Measurements from ENCODE around the gene GRB10.
A peak's percentile ranks its signal among the peaks of the same experiment; 100 is the strongest.

GRB10 gene

GRCh38 chr7:50795253-50795652, 12.6 kb upstream of the GRB10 start:
- DNase-seq (ENCODE audit: low spot score in 2 of 2) (no peak), ATAC-seq (replicated peaks; ENCODE audit: extremely low read depth, poor library complexity, severe bottlenecking) (no peak)
- Mint-ChIP-seq H3K4me1 (no peaks in the 10 kb centered on the region), H3K4me3 (no peak overlapping the region), H3K36me3 (ENCODE audit: insufficient read depth) (peaks cover 1% of the 10 kb centered on the region), H3K9me3 (no peaks in the 10 kb centered on the region), H3K27ac (ENCODE audit: low read depth) (no peak overlapping the region), H3K27me3 (peaks cover 76% of the 10 kb centered on the region)

- ATAC-seq (replicated peaks; ENCODE audit: extremely low read depth, poor library complexity, severe bottlenecking) (no peak), DNase-seq (ENCODE audit: low spot score in 2 of 2) (no peak)
- Mint-ChIP-seq H3K36me3 (ENCODE audit: insufficient read depth) (no peaks in the 10 kb centered on the region), H3K4me1 (no peaks in the 10 kb centered on the region), H3K4me3 (peak overlapping the region; percentile 68), H3K27ac (ENCODE audit: low read depth) (no peak overlapping the region), H3K9me3 (no peaks in the 10 kb centered on the region), H3K27me3 (peaks cover 76% of the 10 kb centered on the region)
Measured at GRCh38 chr7:50793947-50794570, 11.4 kb upstream of the GRB10 start.

- DNase-seq (ENCODE audit: low spot score in 2 of 2) (no peak), ATAC-seq (replicated peaks; ENCODE audit: extremely low read depth, poor library complexity, severe bottlenecking) (peak; percentile 28)
- no peaks in the 10 kb centered on the region for H3K9me3 Mint-ChIP-seq
- H3K4me3 Mint-ChIP-seq = peak overlapping the region; percentile 68
- H3K4me1 Mint-ChIP-seq = no peaks in the 10 kb centered on the region
- peaks cover 81% of the 10 kb centered on the region for H3K27me3 Mint-ChIP-seq
- H3K36me3 Mint-ChIP-seq (ENCODE audit: insufficient read depth) = no peaks in the 10 kb centered on the region
- H3K27ac Mint-ChIP-seq (ENCODE audit: low read depth) = no peak overlapping the region
Measured at GRCh38 chr7:50793120-50793946, 10.6 kb upstream of the GRB10 start.

GRCh38 chr7:50792342-50793119, 9.8 kb upstream of the GRB10 start:
- peak overlapping the region; percentile 65 for H3K4me3 Mint-ChIP-seq
- no peak overlapping the region for H3K27ac Mint-ChIP-seq (ENCODE audit: low read depth)
- H3K4me1 Mint-ChIP-seq = no peaks in the 10 kb centered on the region
- ATAC-seq (replicated peaks; ENCODE audit: extremely low read depth, poor library complexity, severe bottlenecking) = peak; percentile 28
- no peaks in the 10 kb centered on the region for H3K9me3 Mint-ChIP-seq
- DNase-seq (ENCODE audit: low spot score in 2 of 2) = no peak
- H3K27me3 Mint-ChIP-seq = peaks cover 81% of the 10 kb centered on the region
- no peaks in the 10 kb centered on the region for H3K36me3 Mint-ChIP-seq (ENCODE audit: insufficient read depth)

GRCh38 chr7:50791938-50792341, 9.2 kb upstream of the GRB10 start:
- Mint-ChIP-seq H3K27me3 (peaks cover 81% of the 10 kb centered on the region), H3K9me3 (no peaks in the 10 kb centered on the region), H3K36me3 (ENCODE audit: insufficient read depth) (no peaks in the 10 kb centered on the region), H3K4me1 (no peaks in the 10 kb centered on the region), H3K4me3 (peak overlapping the region; percentile 65), H3K27ac (ENCODE audit: low read depth) (no peak overlapping the region)
- no peak for ATAC-seq (replicated peaks; ENCODE audit: extremely low read depth, poor library complexity, severe bottlenecking)
- DNase-seq (ENCODE audit: low spot score in 2 of 2) = no peak

- Mint-ChIP-seq H3K9me3 (no peaks in the 10 kb centered on the region), H3K4me1 (no peaks in the 10 kb centered on the region), H3K27ac (ENCODE audit: low read depth) (no peak overlapping the region), H3K4me3 (peak overlapping the region; percentile 65), H3K36me3 (ENCODE audit: insufficient read depth) (no peaks in the 10 kb centered on the region), H3K27me3 (peaks cover 81% of the 10 kb centered on the region)
- DNase-seq (ENCODE audit: low spot score in 2 of 2) (no peak), ATAC-seq (replicated peaks; ENCODE audit: extremely low read depth, poor library complexity, severe bottlenecking) (no peak)
Measured at GRCh38 chr7:50791363-50791937, 8.8 kb upstream of the GRB10 start.

GRCh38 chr7:50790381-50790780, 7.7 kb upstream of the GRB10 start:
- Mint-ChIP-seq H3K9me3 (no peaks in the 10 kb centered on the region), H3K27ac (ENCODE audit: low read depth) (no peak overlapping the region), H3K27me3 (peaks cover 86% of the 10 kb centered on the region), H3K36me3 (ENCODE audit: insufficient read depth) (no peaks in the 10 kb centered on the region), H3K4me1 (no peaks in the 10 kb centered on the region), H3K4me3 (no peak overlapping the region)
- ATAC-seq (replicated peaks; ENCODE audit: extremely low read depth, poor library complexity, severe bottlenecking) (no peak), DNase-seq (ENCODE audit: low spot score in 2 of 2) (no peak)

GRCh38 chr7:50788382-50788781, 5.7 kb upstream of the GRB10 start:
- peaks cover 3% of the 10 kb centered on the region for H3K4me1 Mint-ChIP-seq
- H3K27me3 Mint-ChIP-seq = peaks cover 90% of the 10 kb centered on the region
- no peak for DNase-seq (ENCODE audit: low spot score in 2 of 2)
- no peaks in the 10 kb centered on the region for H3K36me3 Mint-ChIP-seq (ENCODE audit: insufficient read depth)
- H3K4me3 Mint-ChIP-seq = no peak overlapping the region
- no peaks in the 10 kb centered on the region for H3K9me3 Mint-ChIP-seq
- H3K27ac Mint-ChIP-seq (ENCODE audit: low read depth) = no peak overlapping the region
- no peak for ATAC-seq (replicated peaks; ENCODE audit: extremely low read depth, poor library complexity, severe bottlenecking)

GRCh38 chr7:50787825-50788224, 5.1 kb upstream of the GRB10 start:
- DNase-seq (ENCODE audit: low spot score in 2 of 2) (no peak), ATAC-seq (replicated peaks; ENCODE audit: extremely low read depth, poor library complexity, severe bottlenecking) (no peak)
- no peaks in the 10 kb centered on the region for H3K36me3 Mint-ChIP-seq (ENCODE audit: insufficient read depth)
- peaks cover 96% of the 10 kb centered on the region for H3K27me3 Mint-ChIP-seq
- H3K27ac Mint-ChIP-seq (ENCODE audit: low read depth) = no peak overlapping the region
- no peak overlapping the region for H3K4me3 Mint-ChIP-seq
- H3K9me3 Mint-ChIP-seq = no peaks in the 10 kb centered on the region
- peaks cover 8% of the 10 kb centered on the region for H3K4me1 Mint-ChIP-seq

- Mint-ChIP-seq H3K4me3 (no peak overlapping the region), H3K27ac (ENCODE audit: low read depth) (no peak overlapping the region), H3K9me3 (no peaks in the 10 kb centered on the region), H3K27me3 (peaks cover 90% of the 10 kb centered on the region), H3K4me1 (peaks cover 9% of the 10 kb centered on the region), H3K36me3 (ENCODE audit: insufficient read depth) (no peaks in the 10 kb centered on the region)
- DNase-seq (ENCODE audit: low spot score in 2 of 2) = no peak
- ATAC-seq (replicated peaks; ENCODE audit: extremely low read depth, poor library complexity, severe bottlenecking) = no peak
Measured at GRCh38 chr7:50785346-50785745, 2.6 kb upstream of the GRB10 start.

- Mint-ChIP-seq H3K9me3 (no peaks in the 10 kb centered on the region), H3K4me1 (peaks cover 9% of the 10 kb centered on the region), H3K27ac (ENCODE audit: low read depth) (no peak overlapping the region), H3K36me3 (ENCODE audit: insufficient read depth) (no peaks in the 10 kb centered on the region), H3K27me3 (peaks cover 90% of the 10 kb centered on the region), H3K4me3 (peak overlapping the region; percentile 49)
- ATAC-seq (replicated peaks; ENCODE audit: extremely low read depth, poor library complexity, severe bottlenecking) (no peak), DNase-seq (ENCODE audit: low spot score in 2 of 2) (no peak)
Measured at GRCh38 chr7:50783801-50784507, 1.3 kb upstream of the GRB10 start.

- Mint-ChIP-seq H3K27me3 (peaks cover 83% of the 10 kb centered on the region), H3K36me3 (ENCODE audit: insufficient read depth) (no peaks in the 10 kb centered on the region), H3K27ac (ENCODE audit: low read depth) (no peak overlapping the region)
Measured at GRCh38 chr7:50783303-50783702, 607 bp upstream of the GRB10 start.

More at GRCh38 chr7:50783303-50783702, 607 bp upstream of the GRB10 start:
- ATAC-seq (replicated peaks; ENCODE audit: extremely low read depth, poor library complexity, severe bottlenecking) (no peak), DNase-seq (ENCODE audit: low spot score in 2 of 2) (no peak)
- Mint-ChIP-seq H3K4me3 (peak overlapping the region; percentile 49), H3K9me3 (no peaks in the 10 kb centered on the region), H3K4me1 (peaks cover 9% of the 10 kb centered on the region)

Measured in central memory CD8-positive, alpha-beta T cell (primary cell).